Stimulated activated naive CD8-positive, alpha-beta T cell treated with anti-CD3 and anti-CD28 coated beads, Interleukin-15, Interleukin-2, amounts not matched to agents 100 ng/mL and 50 ng/mL, for 24 hours (primary cell): ENCODE results near the gene FHL2.
"Not testable (repeated sequence)": the region's sequence is repeated elsewhere in the genome, so short reads cannot be mapped to it uniquely, and the experiment has no call there.

Experiments used
- H3K27ac Mint-ChIP-seq: one replicate; pipeline ENCODE4 v1.8.0; 2021; ENCODE audit warnings: mild to moderate bottlenecking, mixed read lengths
- H3K27me3 Mint-ChIP-seq: one replicate; pipeline ENCODE4 v1.8.0; 2021; ENCODE audit warnings: mixed read lengths
- H3K36me3 Mint-ChIP-seq: one replicate; pipeline ENCODE4 v1.8.0; 2021; ENCODE audit warnings: low read depth, mixed read lengths
- H3K4me1 Mint-ChIP-seq: one replicate; pipeline ENCODE4 v1.8.0; 2021; ENCODE audit warnings: low read depth, mixed read lengths
- H3K4me3 Mint-ChIP-seq: one replicate; pipeline ENCODE4 v1.8.0; 2021; ENCODE audit warnings: mild to moderate bottlenecking, mixed read lengths
- H3K9me3 Mint-ChIP-seq: one replicate; pipeline ENCODE4 v1.8.0; 2021; ENCODE audit warnings: mixed read lengths

FHL2 gene

GRCh38 chr2:105428387-105429018, 29.7 kb upstream of the FHL2 start:
- Mint-ChIP-seq H3K27ac (no peak overlapping the region), H3K36me3 (no peaks in the 10 kb centered on the region), H3K9me3 (no peaks in the 10 kb centered on the region), H3K27me3 (peaks cover 2% of the 10 kb centered on the region), H3K4me1 (peaks cover 20% of the 10 kb centered on the region), H3K4me3 (no peak overlapping the region)

DNA sequence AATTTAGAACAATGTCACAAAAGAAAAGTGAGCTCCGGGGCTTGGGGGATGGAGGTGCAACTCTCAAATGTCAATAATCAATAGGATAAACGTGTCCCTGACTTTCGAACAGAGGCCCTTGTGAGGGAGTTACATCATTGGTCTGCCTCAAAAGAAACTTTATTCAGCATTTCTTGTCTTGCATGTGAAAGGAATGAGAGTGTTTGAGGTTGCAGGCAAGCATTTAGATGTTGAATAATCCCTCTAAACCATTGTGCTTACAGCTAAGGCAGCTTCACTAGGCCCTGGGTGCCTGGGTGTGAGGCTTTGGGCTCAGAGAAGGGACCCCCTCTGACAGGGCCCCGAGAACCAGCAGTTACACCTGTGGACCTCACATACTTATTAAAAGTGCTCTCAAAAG, 28.6 kb upstream of the FHL2 start:
- Mint-ChIP-seq H3K4me3 (no peak overlapping the region), H3K9me3 (no peaks in the 10 kb centered on the region), H3K27me3 (peaks cover 10% of the 10 kb centered on the region), H3K27ac (no peak overlapping the region), H3K36me3 (no peaks in the 10 kb centered on the region), H3K4me1 (peaks cover 20% of the 10 kb centered on the region)

GRCh38 chr2:105426626-105427292, 27.9 kb upstream of the FHL2 start:
- peaks cover 10% of the 10 kb centered on the region for H3K27me3 Mint-ChIP-seq
- H3K9me3 Mint-ChIP-seq, result no peaks in the 10 kb centered on the region
- H3K4me1 Mint-ChIP-seq, result peaks cover 20% of the 10 kb centered on the region
- no peak overlapping the region for H3K27ac Mint-ChIP-seq
- H3K36me3 Mint-ChIP-seq, result no peaks in the 10 kb centered on the region
- no peak overlapping the region for H3K4me3 Mint-ChIP-seq

- H3K27ac Mint-ChIP-seq, result no peak overlapping the region
These were observed 27.2 kb upstream of the FHL2 start for GRCh38 chr2:105425936-105426625.

DNA sequence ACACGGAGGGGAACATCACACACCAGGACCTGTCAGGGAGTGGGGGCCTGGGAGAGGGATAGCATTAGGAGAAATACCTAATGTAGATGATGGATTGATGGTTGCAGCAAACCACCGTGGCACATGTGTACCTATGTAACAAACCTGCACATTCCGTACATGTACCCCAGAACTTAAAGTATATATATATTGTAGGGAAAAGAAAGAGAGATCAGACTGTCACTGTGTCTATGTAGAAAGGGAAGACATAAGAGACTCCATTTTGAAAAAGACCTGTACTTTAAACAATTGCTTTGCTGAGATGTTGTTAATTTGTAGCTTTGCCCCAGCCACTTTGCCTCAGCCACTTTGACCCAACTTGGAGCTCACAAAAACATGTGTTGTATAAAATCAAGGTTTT, 26.0 kb upstream of the FHL2 start:
- H3K27me3 Mint-ChIP-seq, H3K27ac Mint-ChIP-seq, H3K9me3 Mint-ChIP-seq, H3K4me3 Mint-ChIP-seq, H3K36me3 Mint-ChIP-seq: not testable (repeated sequence)
- peaks cover 20% of the 10 kb centered on the region for H3K4me1 Mint-ChIP-seq

More at GRCh38 chr2:105425936-105426625, 27.2 kb upstream of the FHL2 start:
- Mint-ChIP-seq H3K9me3 (no peaks in the 10 kb centered on the region), H3K27me3 (peaks cover 10% of the 10 kb centered on the region), H3K4me1 (peaks cover 20% of the 10 kb centered on the region), H3K36me3 (no peaks in the 10 kb centered on the region), H3K4me3 (no peak overlapping the region)

DNA sequence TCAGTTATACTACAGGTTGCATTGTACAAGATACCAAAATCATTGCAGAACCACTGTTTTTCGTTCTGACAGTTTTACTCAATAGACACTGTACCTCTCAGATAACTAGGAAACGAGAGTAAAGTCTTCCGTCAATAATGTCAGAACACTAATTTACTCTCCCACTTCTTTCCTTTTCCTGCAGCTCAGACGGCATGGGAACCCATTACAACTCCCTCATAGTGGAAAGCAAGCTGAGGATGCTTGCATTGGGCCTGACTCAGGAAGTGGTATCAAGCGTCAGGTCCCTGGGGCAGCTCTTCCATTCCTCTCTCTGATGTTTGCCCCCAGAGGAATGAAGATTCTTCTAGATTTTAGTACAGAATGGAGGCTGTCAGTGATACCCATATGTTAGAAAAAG, 23.9 kb upstream of the FHL2 start:
- H3K27me3 Mint-ChIP-seq, result peaks cover 10% of the 10 kb centered on the region
- no peak overlapping the region for H3K4me3 Mint-ChIP-seq
- no peaks in the 10 kb centered on the region for H3K9me3 Mint-ChIP-seq
- H3K27ac Mint-ChIP-seq, result no peak overlapping the region
- H3K36me3 Mint-ChIP-seq, result no peaks in the 10 kb centered on the region
- peaks cover 23% of the 10 kb centered on the region for H3K4me1 Mint-ChIP-seq

GRCh38 chr2:105421053-105421452, 22.2 kb upstream of the FHL2 start:
- Mint-ChIP-seq H3K27me3 (peaks cover 18% of the 10 kb centered on the region), H3K4me1 (peaks cover 16% of the 10 kb centered on the region)

DNA sequence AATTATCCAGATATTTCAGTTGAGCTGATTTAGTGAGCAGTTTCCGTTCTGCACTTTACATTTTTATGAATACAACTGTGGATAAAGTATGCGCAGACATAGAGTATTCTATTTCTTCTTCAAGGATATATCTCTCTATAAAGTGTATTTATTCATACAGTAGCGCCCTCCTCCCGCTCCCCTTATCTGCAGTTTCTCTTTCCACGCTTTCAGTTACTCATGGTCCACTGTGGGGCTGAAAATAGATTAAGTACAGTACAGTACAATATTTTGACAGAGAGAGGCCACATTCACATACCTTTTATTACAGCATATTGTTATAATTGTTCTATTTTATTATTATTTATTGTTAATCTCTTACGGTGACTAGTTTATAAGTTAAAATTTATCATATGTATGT, 19.7 kb upstream of the FHL2 start:
- Mint-ChIP-seq H3K27ac (no peak overlapping the region), H3K4me1 (peaks cover 15% of the 10 kb centered on the region), H3K4me3 (no peak overlapping the region), H3K36me3 (no peaks in the 10 kb centered on the region), H3K9me3 (no peaks in the 10 kb centered on the region), H3K27me3 (peaks cover 29% of the 10 kb centered on the region)

More at GRCh38 chr2:105421053-105421452, 22.2 kb upstream of the FHL2 start:
- Mint-ChIP-seq H3K4me3 (no peak overlapping the region), H3K27ac (no peak overlapping the region), H3K36me3 (no peaks in the 10 kb centered on the region), H3K9me3 (no peaks in the 10 kb centered on the region)

- Mint-ChIP-seq H3K27ac (peak overlapping the region; percentile 4), H3K4me1 (peaks cover 15% of the 10 kb centered on the region), H3K27me3 (peaks cover 26% of the 10 kb centered on the region), H3K36me3 (no peaks in the 10 kb centered on the region), H3K9me3 (no peaks in the 10 kb centered on the region), H3K4me3 (no peak overlapping the region)
These were observed 19.1 kb upstream of the FHL2 start for GRCh38 chr2:105417857-105418436.

DNA sequence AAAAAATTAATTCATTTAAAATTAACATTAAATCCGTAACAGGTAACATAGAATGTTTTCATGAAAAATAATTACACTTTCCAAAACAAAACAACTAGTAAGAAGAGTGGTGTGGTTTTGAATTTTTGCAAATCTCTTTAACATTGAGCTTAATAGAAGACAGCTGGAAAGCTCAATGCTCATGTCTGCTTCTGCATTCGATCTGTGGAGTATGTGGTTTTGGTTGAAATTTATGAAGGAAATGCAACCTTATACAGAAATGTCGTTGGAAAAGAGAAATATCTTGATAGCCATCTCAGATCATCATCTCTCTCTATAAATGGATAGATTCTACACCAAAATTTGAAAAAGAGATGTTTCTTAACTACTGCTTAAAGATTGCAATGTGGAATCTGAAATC, 17.3 kb upstream of the FHL2 start:
- Mint-ChIP-seq H3K9me3 (no peaks in the 10 kb centered on the region), H3K27ac (no peak overlapping the region), H3K4me3 (no peak overlapping the region), H3K4me1 (peaks cover 15% of the 10 kb centered on the region), H3K36me3 (no peaks in the 10 kb centered on the region), H3K27me3 (peaks cover 37% of the 10 kb centered on the region)

GRCh38 chr2:105415007-105415406, 16.2 kb upstream of the FHL2 start:
- H3K36me3 Mint-ChIP-seq, result no peaks in the 10 kb centered on the region
- H3K4me3 Mint-ChIP-seq, result no peak overlapping the region
- H3K9me3 Mint-ChIP-seq, result no peaks in the 10 kb centered on the region
- no peak overlapping the region for H3K27ac Mint-ChIP-seq
- peaks cover 15% of the 10 kb centered on the region for H3K4me1 Mint-ChIP-seq
- peaks cover 37% of the 10 kb centered on the region for H3K27me3 Mint-ChIP-seq

GRCh38 chr2:105413206-105413605, 14.4 kb upstream of the FHL2 start:
- Mint-ChIP-seq H3K4me1 (peaks cover 15% of the 10 kb centered on the region), H3K27me3 (peaks cover 40% of the 10 kb centered on the region), H3K9me3 (no peaks in the 10 kb centered on the region), H3K27ac (no peak overlapping the region), H3K36me3 (no peaks in the 10 kb centered on the region), H3K4me3 (no peak overlapping the region)

DNA sequence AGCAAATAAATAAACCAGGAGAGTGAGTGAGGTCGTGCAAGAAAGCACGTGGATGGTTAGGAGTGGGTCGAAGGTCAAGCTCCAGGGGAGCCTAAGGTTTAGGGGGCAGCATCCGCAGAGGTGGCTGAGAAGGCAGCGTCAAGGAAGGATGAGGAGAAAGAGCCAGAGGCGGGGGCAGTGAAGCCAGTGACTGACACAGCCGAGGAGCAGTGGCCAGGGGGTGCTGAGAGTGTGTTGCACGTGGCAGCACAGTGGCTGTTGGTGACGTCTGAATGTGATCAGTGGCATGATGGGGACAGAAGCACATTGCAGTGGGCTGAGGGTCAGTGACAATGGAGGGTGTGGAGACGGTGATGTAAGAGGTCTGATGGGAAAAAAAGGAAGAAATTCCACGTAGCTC, 13.7 kb upstream of the FHL2 start:
- peaks cover 40% of the 10 kb centered on the region for H3K27me3 Mint-ChIP-seq
- peaks cover 8% of the 10 kb centered on the region for H3K4me1 Mint-ChIP-seq

DNA sequence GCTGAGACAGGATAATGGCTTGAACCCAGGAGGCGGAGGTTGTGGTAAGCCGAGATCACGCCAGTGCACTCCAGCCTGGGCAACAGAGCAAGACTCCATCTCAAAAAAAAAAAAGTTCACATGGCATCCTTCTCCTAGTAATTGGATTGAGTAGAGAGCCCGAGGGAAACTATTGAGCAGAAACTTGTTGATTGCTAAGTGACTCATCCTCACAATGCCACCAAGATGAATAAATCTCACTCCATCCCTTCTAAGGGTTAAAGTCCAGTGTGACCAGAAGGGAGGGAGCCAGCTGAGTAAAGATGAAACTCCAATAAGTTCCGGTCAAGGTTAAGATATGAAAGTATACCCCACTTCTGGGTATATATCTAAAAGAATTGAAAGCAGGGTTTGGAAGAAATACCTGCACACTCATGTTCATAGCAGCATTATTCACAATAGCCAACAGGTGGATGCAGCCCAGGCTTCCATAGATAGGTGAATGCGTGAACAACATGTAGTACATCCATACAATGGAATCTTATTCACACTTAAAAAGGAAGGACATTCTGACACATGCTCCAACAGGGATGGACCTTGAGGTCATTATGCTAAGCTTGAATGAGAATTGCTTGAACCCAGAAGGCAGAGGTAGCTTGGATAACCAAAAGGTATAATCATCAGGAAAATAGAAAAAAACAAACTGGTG, 13.0 kb upstream of the FHL2 start:
- Mint-ChIP-seq H3K27me3 (peaks cover 39% of the 10 kb centered on the region), H3K4me3 (no peak overlapping the region), H3K36me3 (no peaks in the 10 kb centered on the region), H3K27ac (no peak overlapping the region), H3K9me3 (no peaks in the 10 kb centered on the region), H3K4me1 (peaks cover 3% of the 10 kb centered on the region)

More for the DNA sequence above, 13.7 kb upstream of the FHL2 start:
- no peak overlapping the region for H3K27ac Mint-ChIP-seq
- H3K36me3 Mint-ChIP-seq, result no peaks in the 10 kb centered on the region
- H3K4me3 Mint-ChIP-seq, result no peak overlapping the region
- H3K9me3 Mint-ChIP-seq, result no peaks in the 10 kb centered on the region

DNA sequence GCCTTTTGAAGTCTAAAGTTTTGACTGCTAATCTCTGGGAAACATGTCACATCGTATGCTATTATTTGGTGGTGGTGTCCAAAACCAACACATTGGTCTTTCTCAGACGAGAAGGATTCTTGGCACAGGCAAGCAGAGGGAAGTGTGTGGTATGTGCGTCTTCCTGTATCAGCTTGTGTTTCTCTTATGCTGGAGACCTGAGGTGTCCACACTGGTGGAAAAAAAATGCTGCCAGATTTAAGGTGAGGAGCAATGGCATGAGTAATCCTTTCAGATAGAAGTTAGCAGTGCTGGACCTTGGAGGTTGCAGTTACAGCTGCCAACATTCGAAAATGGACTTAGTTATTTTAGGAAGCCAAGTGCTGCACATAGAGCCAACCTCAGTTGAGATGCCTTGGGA, 11.7 kb upstream of the FHL2 start:
- H3K4me1 Mint-ChIP-seq, result no peaks in the 10 kb centered on the region
- H3K36me3 Mint-ChIP-seq, result no peaks in the 10 kb centered on the region
- no peaks in the 10 kb centered on the region for H3K9me3 Mint-ChIP-seq
- H3K27me3 Mint-ChIP-seq, result peaks cover 34% of the 10 kb centered on the region
- no peak overlapping the region for H3K27ac Mint-ChIP-seq
- no peak overlapping the region for H3K4me3 Mint-ChIP-seq
